Measurements from ENCODE around the gene TTC9B.

Gene TTC9B

GRCh38 chr19:40244579-40245317 lies 26.6 kb upstream of the TTC9B start:
- in situ Hi-C loops (cut with MboI; ENCODE audit: low sequenced_read_pairs, unreplicated experiment) = loop anchor here (25.0 kb wide), 1 partner anchor 357 kb away; no protein-coding TSS in a partner anchor
- no peak for DNase-seq (ENCODE audit: low spot score)
- no peak for TF ChIP-seq CTCF (IDR thresholded peaks at IDR 0.05; ENCODE audit: borderline replicate concordance, control extremely low read depth, extremely low read depth, insufficient read depth, missing control alignments)

GRCh38 chr19:40243181-40243580 lies 25.0 kb upstream of the TTC9B start:
- in situ Hi-C loops (cut with MboI; ENCODE audit: low sequenced_read_pairs, unreplicated experiment) = loop anchor here (25.0 kb wide), 1 partner anchor 356 kb away; no protein-coding TSS in a partner anchor
- no peak for TF ChIP-seq CTCF (IDR thresholded peaks at IDR 0.05; ENCODE audit: borderline replicate concordance, control extremely low read depth, extremely low read depth, insufficient read depth, missing control alignments)

DNA sequence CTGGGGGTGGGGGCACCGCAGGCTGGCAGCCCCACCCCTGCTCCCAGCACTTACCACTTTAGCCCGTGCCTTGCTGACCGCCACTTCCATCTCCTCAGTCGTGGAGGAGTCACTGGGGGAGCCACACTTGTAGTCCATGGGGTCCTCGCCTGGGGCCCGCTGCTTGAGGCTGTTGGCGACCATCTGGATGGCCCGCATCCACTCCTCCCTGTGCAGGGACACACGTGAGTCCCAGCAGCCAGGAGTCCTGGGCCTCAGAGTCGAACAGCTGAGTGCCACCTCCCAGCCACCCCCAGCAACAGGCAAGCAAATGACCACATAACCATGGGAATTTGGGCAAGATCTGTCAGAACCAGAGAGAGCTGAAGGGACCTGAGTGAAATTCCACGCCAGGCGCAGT lies 24.3 kb upstream of the TTC9B start:
- no peak for TF ChIP-seq CTCF (IDR thresholded peaks at IDR 0.05; ENCODE audit: borderline replicate concordance, control extremely low read depth, extremely low read depth, insufficient read depth, missing control alignments)
- DNase-seq (ENCODE audit: low spot score) = no peak
- in situ Hi-C loops (cut with MboI; ENCODE audit: low sequenced_read_pairs, unreplicated experiment) = loop anchor here (25.0 kb wide), 1 partner anchor 355 kb away; no protein-coding TSS in a partner anchor

More at GRCh38 chr19:40243181-40243580, 25.0 kb upstream of the TTC9B start:
- DNase-seq (ENCODE audit: low spot score) = no peak

DNA sequence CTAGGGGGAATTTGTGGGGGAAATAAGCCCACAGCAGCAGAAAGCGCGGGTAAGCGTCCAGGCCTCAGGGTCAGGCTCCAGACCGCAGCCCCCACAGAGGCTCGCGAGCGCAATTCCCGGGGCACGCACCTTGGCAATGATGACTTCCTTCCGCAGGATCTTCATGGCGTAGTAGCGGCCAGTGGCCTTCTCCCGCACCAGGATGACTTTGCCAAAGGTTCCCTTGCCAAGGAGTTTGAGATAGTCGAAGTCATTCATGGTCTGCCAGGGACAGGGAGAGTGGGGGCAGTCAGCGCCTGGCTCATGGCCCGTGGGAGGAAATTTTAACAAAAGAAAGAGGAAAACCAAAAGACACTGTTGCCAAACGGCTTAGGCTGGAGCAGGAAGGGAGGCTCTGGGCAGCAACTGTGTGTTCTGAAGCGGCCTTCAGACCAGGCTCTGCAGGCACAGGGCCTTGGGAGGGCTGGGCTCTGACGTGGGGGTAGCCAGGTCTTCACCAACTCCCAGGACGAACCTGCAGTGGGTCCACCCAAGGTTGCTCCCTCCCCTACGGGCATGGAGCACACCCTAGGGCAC lies 23.7 kb upstream of the TTC9B start:
- DNase-seq (ENCODE audit: low spot score) = no peak
- TF ChIP-seq CTCF (IDR thresholded peaks at IDR 0.05; ENCODE audit: borderline replicate concordance, control extremely low read depth, extremely low read depth, insufficient read depth, missing control alignments) = no peak
- in situ Hi-C loops (cut with MboI; ENCODE audit: low sequenced_read_pairs, unreplicated experiment) = loop anchor here (25.0 kb wide), 1 partner anchor 355 kb away; no protein-coding TSS in a partner anchor

DNA sequence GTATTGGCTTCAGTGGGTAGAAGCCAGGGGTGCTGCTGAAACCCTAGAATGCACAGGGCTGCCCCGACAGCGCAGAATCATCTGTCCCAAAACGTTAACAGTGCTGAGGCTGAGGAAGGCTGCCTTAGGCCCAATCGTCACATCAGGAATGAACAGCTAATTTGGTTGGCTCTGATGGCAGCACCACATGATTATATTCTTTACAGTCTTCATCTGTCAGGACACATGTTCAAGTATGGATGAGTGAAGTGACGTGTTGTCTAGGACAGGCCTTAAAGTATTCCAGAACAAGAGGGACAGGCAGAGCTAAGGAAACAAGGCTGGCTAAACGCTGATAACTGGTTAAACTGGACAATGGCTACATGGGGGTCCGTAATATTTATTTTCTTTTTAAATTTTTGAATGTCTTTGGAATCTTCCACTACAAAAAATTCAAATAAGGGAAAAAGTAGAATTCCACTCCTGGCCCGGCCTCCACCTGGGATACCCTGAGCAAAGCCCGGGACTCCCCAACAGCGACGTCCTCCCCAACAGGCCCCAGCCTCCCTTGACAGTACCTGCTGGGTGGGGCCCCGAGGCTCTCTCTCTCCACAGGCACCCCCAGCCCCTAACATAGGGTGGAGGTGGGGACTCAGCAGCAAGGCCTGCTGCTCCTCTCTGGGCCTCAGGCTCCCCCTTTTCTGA lies 23.1 kb upstream of the TTC9B start:
- DNase-seq (ENCODE audit: low spot score) = no peak
- TF ChIP-seq CTCF (IDR thresholded peaks at IDR 0.05; ENCODE audit: borderline replicate concordance, control extremely low read depth, extremely low read depth, insufficient read depth, missing control alignments) = no peak
- in situ Hi-C loops (cut with MboI; ENCODE audit: low sequenced_read_pairs, unreplicated experiment) = loop anchor here (25.0 kb wide), 1 partner anchor 354 kb away; no protein-coding TSS in a partner anchor

GRCh38 chr19:40240332-40240731 lies 22.1 kb upstream of the TTC9B start:
- no peak for TF ChIP-seq CTCF (IDR thresholded peaks at IDR 0.05; ENCODE audit: borderline replicate concordance, control extremely low read depth, extremely low read depth, insufficient read depth, missing control alignments)
- in situ Hi-C loops (cut with MboI; ENCODE audit: low sequenced_read_pairs, unreplicated experiment) = loop anchor here (25.0 kb wide), 1 partner anchor 353 kb away; no protein-coding TSS in a partner anchor
- DNase-seq (ENCODE audit: low spot score) = no peak

Data from GM13976 (cell line).